Hindlimb muscle (tissue), 1 donor: ENCODE results near the gene EFCAB3. TPM values are rescaled to one million over a fixed set of nuclear protein-coding genes. Genes with fewer than 3 reads are reported as not detected.
"Not testable (repeated sequence)": the region's sequence is repeated elsewhere in the genome, so short reads cannot be mapped to it uniquely, and the experiment has no call there.

Experiments
- DNase-seq: peaks from one replicate; pipeline ENCODE4 v3.0.0-alpha.2; 2013
- polyA plus RNA-seq: library from polyadenylated mRNA; unstranded; fragments of 120-200 nt; gene quantifications from one replicate; pipeline ENCODE4 v1.2.1, GENCODE V29; 2013; ENCODE audit not compliant: insufficient read length

EFCAB3 gene
- polyA plus RNA-seq: not detected

DNA sequence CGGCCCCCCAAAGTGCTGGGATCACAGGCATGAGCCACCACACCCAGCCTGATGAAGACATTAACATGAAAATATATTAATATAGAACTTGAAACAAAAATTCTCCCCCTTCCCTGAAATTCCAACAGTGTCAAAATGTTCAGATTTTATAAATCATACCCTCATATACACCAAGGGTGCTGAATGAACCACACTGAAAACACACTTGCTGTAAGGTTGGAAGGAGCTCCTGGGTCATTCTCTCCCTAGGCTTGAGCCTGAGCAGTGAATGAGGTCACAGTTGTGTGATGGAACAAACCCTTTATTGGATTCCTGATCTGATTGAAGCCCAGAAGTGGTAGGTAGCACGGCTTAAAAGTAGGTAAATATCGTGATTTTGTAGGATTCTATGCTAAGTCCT lies at the start of gene EFCAB3:
EFCAB3 (plus strand) TSS at position 301 of the 400 bp plus-strand sequence. CDS start 2,427 bp downstream, outside the sequence.
- no peak for DNase-seq

DNA sequence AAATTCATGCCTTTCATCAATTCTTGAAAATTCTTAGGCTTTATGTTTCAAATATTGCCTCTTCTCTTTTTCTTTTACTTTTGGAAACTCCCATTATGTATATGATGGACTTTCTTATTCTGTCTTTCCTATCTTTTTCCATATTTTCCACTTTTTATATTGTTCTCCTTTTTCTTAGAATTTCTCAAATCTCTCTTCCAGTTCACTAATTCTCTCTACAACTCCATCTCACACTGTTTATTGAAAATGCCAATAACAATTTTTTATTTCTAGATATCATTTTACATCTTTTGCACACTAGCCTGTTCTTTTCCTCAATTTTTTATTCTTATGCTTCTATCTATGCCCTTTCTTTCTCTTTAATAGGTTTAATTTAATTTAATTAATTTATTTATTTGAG lies 43.8 kb upstream of the EFCAB3 start:
- no peak for DNase-seq

DNA sequence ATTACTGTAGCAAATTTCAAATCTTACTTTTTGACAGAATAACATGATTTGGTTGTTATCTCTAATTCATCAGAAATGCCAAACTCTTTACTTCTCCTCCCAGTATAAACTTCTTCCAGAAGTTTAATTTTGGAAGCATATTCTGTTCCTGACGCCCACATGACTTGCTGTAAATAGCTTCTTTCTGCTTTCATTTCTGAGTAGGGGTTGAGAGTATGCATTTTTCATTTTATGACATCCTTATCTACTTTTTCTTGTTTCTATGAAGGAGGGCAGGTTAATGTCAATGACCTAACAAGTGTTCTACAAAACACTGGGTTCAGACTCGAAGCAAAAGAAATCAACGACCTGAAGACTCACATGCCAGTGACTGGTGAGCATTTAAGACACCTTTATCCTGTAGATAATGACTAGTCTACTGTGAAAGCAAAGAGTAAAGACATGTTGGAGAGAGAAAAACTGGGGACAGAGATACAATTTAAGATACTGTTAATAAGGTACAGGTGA lies 36.5 kb upstream of the EFCAB3 start:
- DNase-seq: no peak

DNA sequence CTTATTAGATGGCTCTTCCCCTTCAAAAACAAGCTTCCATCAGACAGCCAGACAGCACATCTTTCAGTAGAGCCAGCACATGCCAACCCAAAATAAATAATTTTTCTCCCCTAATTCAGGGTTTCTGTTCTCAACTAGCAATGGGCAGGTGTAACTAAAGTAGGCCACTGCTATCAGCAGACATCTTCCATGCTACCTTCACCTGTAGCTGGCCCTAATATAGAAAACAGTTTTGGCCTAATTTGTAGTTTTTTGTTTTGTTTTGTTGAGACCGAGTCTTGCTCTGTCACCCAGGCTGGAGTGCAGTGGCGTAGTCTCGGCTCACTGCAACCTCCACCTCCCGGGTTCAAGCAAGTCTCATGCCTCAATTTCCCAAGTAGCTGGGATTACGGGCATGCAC lies 29.2 kb upstream of the EFCAB3 start:
- no peak for DNase-seq

DNA sequence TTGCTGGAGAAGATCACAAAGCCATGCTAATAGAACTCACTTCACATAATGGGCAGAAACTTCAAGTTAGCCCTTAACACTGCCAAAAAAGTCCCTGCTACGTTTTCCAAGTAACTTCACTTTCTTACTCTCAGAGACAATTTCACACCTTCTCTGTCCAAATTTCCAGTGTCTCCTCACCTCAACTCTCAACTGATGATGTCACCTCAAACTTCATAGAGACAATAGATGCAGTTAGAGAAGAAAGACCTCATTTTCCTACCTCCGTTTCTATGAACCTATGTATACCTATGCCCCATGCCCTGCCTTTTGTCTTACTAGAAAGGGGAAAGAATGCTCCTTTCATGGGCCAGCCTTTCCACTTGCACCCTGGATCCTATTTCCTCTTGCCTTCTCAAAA lies 14.2 kb upstream of the EFCAB3 start:
- no peak for DNase-seq

DNA sequence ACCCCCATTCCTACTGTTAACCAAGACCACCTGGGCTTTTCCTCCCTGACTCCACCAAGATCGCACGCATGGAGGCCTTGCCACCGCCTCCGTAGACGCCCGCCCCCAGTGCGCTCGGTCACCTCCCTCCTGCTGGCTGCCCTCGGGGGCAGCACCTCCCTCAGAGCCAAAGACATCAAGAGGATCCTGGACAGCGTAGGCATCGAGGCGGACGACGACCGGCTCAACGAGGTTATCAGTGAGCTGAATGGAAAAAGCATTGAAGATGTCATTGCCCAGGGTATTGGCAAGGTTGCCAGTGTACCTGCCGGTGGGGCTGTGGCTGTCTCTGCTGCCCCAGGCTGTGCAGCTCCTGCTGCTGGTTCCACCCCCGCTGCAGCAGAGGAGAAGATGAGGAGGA lies 1.2 kb downstream of the EFCAB3 start:
- DNase-seq: no peak

DNA sequence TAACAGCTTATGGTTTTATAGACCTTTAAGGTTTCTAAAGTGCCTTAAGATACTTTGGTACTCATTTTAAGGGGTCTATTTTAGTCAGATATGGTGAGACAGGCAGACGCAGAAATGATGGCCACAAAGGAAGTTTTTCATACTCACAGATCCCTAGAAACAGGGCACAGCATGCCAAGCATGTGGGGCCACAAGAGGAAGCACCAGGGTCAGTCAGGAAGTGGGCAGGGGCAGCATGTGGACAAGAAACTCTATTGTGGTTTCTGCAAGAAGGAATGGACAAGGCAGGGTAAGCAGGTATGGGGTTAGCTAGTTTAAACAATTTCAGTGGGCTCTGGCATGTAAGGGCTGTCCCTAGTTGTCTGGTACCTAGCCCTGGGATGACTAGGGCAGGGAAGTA lies 8.5 kb downstream of the EFCAB3 start:
- no peak for DNase-seq

DNA sequence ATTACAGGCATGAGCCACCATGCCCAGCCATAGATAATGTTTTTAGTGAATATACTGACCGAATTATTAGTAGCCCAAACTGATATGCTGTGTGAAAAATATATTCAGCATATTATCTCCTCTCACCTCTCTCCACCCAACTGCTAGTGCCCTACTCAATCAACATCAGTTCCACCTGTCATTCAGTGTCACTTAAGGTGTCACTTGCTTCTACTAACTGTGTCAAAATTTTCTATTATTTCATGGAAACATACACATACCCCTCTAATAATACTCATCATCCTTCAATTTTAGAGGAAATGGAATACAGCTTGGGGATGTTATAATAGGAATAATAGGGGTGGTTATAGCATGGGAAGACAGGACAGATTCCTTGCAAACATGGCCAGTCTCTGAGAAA lies 12.6 kb downstream of the EFCAB3 start:
- no peak for DNase-seq

DNA sequence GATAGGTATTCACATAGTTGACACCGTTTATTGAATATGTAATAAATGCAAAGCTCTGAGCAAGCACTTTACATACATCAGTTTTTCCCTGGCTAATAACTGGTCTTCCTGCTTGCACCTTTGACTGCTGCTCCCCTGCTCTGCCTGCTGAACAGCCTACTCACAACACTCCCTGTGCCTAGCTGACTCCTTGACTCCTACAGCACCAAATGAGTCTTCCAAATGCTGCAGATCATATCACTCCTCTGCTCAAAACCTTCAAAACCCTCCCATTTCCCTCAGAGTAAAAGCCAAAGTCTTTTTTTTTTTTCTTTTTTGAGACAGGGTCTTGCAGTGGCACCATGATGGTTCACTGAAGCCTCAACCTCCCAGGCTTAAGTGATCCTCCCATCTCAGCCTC lies 18.5 kb downstream of the EFCAB3 start:
- DNase-seq: no peak

DNA sequence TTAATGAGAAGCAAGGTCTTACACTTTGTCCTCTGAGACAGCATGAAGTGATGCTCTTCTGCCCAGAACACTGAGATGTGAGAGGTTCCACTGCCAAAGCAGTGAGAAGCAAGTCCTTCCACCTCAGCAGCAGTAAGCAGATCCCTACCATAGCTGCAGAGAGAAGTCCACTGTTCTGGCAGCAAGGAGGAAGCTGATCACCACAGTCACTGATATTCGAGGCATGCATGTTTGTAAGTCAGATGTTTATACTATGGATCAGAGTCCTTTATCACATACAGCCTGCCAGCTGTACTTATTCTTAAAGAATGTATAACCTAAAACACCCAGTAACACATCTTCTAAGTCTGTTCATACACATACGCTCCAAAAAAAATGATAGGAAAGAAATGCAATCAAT lies 25.1 kb downstream of the EFCAB3 start:
- DNase-seq: no peak

DNA sequence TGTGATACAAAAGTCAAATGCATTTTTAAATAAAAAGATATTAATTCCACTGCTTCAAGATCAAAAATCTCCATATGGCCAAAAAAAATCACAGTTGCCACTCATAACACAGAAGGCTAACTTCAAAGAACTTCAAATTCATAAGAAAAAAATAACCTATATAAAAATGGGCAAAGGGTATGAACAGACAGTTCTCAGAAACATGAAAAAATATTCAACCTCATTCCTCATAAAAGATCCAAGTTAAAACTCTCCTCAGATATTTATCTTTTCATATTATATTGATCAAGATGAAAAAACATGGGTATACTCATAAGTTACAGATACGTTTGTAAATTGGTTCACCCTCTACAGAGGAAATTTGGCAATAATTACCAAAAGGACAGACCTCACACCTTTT lies 32.7 kb downstream of the EFCAB3 start:
- DNase-seq: not testable (repeated sequence)

DNA sequence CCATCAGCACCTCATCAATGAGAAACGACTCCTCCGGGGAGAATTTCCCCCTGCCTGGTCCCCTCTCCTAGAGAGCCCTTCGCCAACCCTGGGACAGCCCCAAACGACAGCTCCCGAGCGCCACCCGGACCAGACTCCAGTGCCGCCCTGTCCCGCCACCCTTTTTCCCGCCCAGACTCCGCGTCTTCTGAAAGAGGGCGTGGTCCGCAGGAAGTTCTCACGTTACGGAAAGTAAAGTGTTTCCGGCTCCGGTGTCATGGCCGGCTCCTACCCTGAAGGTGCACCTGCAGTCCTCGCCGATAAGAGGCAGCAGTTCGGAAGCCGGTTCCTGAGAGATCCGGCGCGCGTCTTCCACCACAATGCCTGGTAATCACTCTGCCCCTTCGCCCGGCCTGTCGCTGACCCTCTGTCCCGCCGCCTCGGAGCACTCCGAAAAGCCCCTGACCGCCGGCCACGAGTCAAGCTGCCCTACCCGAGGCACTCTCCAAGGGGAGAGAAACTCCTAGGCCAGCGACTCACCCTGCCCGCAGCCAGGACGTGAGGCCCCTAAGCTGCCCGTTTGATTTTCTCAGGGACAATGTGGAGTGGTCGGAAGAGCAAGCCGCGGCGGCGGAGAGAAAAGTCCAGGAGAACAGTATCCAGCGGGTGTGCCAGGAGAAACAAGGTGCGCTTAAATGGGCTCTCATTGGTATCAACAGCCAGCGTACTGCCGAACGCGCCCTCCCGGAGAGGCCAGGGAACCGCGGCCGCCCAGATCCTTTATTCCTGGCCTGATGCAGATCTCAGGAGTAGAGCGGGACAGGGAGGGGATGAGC lies 43.5 kb downstream of the EFCAB3 start, which contains the start of gene METTL2A:
METTL2A (plus strand) TSS at position 251 of the 815 bp plus-strand sequence; CDS start at position 257, 6 bp downstream.
- DNase-seq: peak; percentile 83

DNA sequence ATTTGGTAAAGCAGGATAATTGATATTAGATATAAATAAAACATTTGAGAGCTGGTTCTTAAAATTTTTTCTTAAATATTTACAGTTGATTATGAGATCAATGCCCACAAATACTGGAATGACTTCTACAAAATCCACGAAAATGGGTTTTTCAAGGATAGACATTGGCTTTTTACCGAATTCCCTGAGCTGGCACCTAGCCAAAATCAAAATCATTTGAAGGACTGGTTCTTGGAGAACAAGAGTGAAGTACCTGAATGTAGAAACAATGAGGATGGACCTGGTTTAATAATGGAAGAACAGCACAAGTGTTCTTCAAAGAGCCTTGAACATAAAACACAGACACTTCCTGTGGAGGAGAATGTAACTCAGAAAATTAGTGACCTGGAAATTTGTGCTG lies 45.9 kb downstream of the EFCAB3 start:
- DNase-seq: not testable (repeated sequence)

DNA sequence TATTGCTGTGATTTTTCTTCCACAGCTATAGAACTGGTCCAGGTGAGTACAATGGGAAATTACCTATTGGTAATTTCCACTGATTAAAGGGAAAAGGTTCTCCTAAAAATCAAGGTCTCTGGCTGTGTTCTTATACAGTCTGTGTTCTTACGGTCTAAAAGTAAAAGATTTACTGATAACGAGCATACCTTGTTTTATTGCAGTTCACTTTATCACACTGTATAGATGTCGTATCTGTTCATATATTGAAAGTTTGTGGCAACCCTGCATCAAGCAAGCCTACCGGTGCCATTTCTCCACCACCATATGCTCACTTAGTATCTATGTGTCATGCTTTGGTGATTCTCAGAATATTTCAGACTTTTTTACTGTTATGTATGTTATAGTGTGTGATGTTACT lies 54.9 kb downstream of the EFCAB3 start:
- not testable (repeated sequence) for DNase-seq

DNA sequence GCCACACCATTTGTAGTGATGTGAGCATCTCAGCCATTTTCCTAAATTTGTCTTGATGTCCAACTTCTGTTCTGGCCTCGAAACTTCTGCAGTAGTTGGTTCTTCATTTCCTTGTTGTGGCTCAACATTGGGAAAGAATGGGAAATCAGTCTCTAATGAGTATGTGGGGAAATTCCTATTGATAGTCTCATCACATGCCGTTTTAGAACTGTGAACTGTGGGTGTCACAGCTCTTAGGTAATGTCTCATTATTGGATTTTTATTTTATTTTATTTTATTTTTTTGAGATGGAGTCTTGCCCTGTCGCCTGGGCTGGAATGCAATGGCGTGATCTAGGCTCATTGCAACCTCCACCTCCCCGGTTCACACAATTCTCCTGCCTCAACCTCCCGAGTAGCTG lies 60.8 kb downstream of the EFCAB3 start:
- DNase-seq: not testable (repeated sequence)

DNA sequence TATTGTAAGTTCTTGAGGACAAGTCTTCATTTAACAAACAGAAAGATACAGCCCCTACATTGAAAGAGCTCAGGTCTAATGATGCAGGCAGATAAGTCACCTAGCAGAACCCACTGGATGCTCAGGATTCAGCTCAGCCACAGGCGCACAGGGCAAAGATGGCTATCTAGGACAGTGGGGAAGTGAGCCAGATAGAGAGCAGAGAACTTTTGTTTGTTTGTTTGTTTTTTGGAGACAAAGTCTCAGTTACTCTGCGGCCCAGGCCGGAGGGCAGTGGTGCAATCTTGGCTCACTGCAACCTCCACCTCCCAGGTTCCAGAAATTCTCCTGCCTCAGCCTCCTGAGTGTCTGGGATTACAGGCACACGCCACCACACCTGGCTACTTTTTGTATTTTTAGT lies 63.7 kb downstream of the EFCAB3 start:
- DNase-seq: no peak

DNA sequence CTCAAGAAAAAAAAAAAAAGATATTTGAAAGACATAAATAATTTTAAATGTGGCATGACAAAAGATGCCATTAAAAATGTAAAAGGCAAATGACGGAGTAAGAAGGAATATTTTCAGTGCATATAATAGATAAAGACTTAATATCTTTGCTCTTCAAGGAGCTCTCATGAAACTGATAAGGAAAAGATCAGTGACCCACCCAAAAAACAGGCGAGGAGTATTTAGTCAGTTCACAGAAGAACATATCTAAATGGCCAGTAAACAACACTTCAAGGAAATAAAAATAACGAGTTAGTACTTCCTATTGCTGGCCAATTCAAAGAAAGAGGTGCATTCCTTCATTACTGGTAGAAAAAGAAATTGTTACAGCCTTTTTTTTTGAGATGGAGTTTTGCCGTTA lies 65.4 kb downstream of the EFCAB3 start:
- not testable (repeated sequence) for DNase-seq

DNA sequence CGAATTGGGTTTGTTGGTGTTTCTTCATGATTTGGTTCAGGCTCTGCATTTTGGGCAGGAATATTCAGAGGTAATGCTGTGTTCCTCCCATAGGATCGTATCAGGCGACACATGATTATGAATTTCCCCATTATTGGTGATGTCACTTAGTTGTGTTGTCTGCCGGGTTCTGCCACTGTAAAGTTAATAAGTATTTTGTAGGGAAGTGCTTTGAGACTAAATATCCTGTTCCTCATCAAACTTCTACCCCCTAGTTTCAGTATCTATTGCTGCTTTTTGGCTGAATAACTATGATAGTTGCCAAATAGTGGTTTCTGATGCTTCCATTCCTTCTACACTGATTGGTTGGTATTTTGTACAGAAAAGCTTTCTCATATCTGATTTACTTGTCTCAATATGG lies 71.8 kb downstream of the EFCAB3 start:
- not testable (repeated sequence) for DNase-seq

DNA sequence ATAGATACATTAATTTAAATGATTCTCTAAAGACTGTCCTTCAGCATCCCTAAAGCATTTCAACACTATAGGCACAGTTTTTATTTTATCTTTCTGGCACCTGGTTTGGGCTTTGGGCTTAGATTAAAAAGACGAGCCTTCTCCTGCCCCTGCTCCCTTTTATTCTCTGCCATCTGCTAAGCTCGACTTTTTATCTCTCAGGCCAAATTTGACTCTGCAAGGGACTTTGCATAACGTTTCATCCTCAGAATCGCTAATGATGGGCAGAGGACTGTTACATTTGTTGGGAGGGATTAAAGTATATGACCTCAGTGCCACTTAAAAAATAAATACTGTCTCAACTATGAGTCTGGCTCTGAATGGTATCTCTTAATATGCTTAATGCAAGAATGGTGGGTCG lies 72.7 kb downstream of the EFCAB3 start:
- DNase-seq: not testable (repeated sequence)

DNA sequence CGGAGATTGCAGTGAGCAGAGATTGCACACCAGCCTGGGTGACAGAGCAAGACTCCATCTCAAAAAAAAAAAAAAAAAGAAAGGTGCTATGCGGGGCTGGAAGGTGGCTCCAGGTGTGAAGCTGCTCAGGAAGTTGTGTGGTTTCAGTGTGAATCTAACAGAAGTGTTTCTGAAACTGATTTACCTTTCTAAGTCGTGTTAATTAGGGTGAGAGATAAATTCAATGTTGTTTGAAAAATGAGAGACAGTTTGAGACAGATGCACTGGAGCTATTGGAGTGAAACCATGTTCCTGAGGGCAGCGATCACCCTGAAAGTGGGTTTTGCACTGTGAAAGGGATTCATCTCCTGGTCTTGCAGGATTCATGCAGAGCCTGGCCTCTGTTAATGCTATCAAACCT lies 73.3 kb downstream of the EFCAB3 start:
- not testable (repeated sequence) for DNase-seq

DNA sequence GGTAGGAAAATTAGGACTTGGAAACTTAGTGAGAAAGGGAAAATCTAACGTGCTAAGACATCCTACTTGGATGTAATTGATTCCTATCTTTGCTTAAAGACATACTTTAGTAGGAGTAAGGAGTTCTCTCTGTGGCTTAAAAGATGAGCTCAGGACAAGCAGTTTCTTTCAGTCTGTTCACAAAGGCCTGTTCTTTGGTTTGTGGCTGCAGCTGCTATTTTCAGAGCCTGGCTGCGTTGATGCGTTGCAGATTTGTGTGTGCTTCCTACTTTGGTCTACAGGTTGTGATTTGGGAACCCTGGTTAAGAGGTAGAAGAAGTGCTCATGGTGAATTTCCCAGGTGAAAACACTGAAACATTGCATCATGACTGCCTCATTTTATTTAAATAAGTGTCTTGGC lies 73.8 kb downstream of the EFCAB3 start:
- not testable (repeated sequence) for DNase-seq

DNA sequence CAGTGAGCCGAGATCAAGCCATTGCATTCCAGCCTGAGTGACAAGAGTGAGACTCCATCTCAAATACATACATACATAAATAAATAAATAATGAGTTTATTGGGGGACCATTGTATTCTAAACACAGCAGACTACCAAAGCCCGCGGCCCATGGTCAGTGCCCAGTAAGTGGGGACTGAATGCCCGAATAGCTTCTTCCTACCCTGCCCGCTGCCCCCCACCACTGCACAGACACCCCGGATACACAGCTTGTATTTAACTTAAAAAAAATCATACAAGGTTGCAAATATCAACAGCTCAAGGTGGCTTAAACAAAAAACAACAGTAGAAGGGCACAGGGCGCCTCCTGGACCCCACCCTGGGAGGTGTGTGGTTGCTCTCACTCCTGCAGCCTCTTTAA lies 75.7 kb downstream of the EFCAB3 start:
- DNase-seq: no peak

DNA sequence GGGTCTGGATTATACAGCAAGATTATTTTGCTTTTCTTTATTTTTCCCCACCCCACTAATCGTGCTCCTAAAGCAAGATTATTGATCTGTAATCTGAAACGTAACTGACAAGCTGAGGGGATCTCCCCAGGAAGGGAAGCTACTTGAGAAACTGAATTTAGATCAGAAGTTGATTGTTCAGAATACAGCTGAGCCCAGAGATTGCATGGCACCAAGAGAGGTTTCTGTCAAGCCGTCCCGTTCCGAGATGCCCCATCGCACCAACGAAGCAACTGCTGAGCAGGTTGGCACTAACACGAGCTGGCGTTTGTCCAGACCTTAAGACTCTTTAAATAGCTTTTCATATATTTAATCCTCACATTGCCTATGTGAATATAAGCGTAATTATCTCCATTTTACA lies 78.1 kb downstream of the EFCAB3 start:
- DNase-seq: not testable (repeated sequence)

DNA sequence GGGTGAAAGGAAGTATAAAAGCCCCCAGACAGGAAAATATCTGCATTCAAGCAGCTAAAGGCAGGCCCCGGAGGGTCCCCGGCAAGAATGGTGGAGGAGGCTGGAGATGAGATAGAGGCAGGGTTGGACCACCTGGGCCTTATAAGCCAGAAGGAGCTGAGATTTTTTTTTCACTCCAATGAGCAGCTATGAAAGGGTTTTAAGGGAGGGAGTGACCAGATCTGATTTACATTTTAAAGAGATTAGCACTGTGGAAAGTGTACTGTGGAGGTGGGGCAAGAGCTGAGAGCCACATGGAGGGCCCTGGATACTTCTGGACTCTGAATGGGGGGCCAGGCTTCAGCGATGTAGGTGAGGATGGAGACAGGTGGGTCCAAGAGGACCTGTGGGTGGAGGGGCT lies 84.1 kb downstream of the EFCAB3 start:
- not testable (repeated sequence) for DNase-seq
